CD1c-positive myeloid dendritic cell (primary cell): Measurements from ENCODE around the gene FGF19.
"Not testable (repeated sequence)": the region's sequence is repeated elsewhere in the genome, so short reads cannot be mapped to it uniquely, and the experiment has no call there.

ENCODE experiments used
- DNase-seq: peaks from one replicate; pipeline ENCODE4 v3.0.0-alpha.2; 2016; ENCODE audit errors: extremely low spot score

Gene FGF19

DNA sequence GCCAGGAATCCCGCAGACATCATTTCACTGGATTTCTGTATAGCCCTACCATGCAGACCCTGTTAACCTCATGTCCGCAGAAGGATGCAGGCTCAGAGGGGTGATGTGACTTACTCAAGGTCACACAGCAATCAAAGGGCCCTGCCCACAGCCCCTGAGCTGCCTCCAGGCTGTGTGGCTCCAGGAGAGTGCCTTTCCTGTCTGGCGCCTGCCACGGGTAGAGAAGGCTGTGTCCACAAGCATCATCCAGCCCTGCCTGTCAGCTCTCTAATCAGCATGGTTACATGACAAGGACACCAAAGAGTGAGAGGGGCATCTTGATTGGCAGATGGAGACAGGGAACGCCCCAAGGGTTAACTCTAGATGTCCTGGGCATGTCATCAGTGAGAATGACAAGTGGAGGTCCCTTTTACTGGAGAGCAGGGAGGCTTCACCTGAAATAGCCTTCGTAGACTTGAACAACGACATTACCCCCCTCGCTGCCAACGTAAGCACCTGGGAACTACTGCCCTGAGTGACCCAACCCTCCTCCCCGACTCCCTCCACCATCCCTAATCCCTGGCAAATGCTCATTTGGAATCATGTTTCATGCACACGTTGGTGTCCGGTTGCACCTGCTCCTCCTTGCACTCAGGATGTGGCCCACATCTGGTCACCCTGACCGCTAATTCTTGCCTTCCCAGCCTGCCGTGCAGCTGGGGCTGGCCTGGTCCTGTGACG lies 6.9 kb downstream of the FGF19 start:
- DNase-seq = no peak

DNA sequence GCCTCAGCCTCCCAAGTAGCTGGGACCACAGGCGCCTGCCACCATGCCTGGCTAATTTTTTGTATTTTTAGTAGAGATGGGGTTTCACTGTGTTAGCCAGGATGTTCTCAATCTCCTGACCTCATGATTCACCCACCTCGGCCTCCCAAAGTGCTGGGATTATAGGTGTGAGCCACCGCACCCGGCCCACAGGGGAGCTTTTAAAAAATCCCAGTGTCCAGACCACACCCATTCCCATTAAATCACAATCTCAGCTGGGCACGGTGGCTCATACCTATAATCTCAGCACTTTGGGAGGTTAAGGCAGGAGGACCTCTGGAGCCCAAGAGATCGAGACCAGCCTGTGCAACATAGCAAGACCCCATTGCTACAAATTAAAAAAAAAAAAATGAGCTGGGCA lies 7.8 kb downstream of the FGF19 start:
- not testable (repeated sequence) for DNase-seq

DNA sequence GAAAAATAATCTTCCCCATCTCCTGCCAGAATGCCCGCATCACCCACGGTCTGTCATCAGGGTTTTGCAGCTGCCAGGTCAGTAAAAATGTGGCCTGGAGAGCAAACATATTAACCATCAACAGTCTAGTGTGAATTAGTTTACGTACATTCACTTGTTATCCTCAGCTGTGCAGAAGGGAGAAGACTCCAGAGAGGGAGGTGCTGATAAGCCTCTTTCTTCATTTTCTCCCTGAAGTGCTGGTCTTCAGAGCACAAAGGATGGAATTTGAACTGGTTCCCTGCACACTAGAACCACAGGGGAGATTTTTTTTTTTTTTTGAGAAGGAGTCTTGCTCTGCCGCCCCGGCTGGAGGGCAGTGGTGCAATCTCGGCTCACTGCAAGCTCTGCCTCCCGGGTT lies 8.2 kb downstream of the FGF19 start:
- no peak for DNase-seq

DNA sequence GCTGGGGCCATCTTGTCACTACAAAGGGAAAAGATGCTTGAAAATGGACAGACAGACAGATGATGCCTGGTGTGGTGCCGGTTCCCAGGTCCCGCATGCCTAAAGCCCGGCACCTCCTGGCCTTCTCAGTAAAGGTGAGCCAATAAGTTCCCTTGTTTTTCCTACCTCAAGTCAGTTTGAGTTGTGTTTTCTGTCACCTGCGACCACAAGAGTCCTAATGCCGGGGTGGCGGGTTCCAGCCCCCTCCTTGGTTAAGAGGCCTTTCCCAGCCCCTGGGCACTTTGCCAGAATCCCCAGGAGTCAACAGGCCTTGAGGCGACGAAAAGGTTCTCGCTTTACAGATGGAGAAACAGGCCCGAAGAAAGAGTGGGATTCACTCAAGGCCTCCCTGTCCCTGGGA lies 9.0 kb downstream of the FGF19 start:
- DNase-seq = no peak

DNA sequence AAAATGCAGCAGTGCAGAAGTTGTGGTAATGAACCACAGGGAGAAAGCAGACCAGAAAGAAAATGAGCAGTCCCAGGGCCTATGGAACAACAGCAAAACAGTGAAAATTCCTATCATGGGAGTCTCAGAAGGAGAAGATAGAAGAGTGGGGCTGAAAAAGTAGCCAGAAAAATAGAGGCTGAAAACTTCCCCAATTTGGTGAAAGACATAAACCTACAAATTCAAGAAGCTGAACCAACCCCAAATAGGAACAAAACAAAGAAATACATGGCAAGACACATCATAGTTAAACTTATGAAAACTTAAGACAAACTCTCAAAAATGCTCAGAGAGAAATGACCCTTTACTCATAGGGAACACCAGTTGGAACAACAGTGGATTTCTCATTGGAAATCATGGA lies 11.4 kb downstream of the FGF19 start:
- no peak for DNase-seq

DNA sequence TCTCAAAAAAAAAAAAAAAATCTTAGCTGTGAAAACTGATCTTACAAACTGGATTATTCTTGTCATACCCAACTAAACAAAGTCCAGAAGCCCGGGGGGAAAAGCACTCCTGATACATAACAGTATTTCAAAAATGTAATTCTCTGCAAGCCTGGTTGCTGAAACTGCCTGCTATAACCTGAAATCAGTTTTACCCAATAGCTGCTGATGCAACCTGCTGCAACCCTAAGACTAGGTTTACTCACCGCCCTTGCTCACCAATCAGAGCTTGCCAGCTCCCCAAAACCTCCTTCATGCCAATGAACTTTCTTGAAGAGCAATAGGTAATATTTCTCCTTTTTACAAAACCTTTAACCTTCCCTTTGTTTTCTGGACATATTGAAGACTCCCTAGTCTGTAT lies 12.4 kb downstream of the FGF19 start:
- DNase-seq = no peak

DNA sequence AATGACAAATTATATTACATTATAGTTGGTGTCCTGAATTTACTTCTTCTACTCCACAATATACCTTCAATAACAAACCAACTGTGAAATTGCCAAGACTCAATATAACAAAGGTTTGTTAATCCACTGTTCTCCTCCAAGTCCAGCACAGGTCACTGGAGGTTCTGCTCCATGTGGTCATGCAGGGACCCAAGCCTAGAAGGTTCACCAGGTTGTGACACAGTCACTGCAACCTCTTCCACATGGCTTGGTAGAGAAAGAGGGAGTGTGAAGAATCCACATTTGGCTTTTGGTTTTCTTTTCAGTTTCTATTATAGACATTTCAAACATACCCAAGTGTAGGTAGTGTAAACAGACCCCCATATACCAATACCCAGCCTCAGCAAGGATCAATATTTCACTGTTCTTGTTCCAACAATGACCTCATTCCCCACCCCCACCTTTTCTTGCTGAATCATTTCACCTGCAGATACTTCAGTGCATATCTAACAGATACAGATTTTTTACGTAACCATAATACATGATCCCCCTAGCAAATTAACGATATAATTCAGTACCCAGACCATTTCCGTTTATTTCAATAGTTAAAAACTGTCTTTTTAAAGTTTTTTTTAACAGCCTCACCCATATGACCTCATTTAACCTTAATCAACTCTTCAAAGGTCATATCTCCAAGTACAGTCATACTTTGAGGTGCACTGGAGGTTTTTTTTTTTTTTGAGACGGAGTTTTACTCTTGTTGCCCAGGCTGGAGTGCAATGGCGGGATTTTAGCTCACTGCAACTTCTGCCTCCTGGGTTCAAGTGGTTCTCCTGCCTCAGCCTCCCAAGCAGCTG lies 14.1 kb downstream of the FGF19 start:
- DNase-seq = no peak

DNA sequence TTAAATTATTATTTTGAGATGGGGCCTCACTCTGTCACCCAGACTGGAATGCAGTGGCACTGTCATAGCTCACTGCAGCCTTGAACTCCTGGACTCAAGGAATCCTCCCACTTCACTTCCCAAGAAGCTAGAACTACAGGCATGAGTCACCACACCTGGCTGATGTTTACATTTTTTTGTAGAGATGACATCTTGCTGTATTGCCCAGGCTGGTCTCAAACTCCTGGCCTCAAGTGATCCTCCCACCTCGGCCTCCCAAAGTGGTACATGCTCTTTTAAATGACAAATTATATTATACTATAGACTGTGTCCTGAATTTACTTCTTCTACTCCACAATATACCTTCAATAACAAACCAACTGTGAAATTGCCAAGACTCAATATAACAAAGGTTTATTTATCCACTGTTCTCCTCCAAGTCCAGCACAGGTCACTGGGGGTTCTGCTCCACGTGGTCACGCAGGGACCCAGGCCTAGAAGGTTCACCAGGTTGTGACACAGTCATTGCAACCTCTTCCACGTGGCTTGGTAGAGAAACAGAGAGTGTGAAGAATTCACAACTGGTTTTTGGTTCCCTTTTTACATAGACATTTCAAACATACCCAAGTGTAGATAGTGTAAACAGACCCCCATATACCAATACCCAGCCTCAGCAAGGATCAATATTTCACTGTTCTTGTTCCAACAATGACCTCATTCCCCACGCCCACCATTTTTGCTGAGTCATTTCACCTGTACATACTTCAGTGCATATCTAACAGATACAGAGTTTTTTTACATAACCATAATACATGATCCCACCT lies 15.7 kb downstream of the FGF19 start:
- not testable (repeated sequence) for DNase-seq

DNA sequence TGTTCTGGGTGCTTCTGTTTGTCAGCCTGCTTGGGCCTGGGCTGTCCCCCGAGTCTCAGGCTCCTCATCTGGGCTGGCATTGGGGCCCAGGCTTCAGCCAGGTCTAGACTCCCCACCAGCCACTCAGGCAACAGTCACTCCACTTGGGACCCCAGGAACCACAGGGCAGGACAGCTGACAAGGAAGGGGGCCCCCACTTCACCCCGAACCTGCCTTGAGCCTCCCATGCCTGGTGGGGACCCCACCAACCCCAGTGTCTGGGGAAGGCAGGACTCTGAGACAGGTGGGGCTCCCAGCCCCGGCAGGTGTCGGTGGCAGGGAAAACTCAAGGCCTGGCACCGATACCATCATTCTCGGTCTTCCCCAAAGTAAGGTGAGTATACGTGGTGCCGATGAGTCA lies 17.0 kb downstream of the FGF19 start:
- DNase-seq = no peak

DNA sequence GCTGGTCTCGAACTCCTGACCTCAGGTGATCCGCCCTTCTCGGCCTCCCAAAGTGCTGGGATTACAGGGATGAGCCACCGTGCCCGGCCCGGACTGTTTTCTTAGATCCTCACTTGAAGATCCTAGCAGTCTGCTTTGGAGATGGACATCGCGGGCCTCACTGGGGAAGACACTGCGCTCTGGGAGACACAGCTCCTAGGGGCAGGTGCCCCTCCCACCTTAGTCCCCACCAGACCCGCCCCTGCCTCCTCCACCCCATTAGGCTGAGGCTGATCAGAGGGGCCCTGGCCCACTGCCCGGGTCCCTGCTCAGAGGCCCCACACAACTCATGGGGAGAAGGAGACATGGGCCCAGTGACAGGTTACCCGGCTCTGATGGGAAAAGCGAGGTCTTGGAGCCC lies 17.4 kb downstream of the FGF19 start:
- DNase-seq = no peak

DNA sequence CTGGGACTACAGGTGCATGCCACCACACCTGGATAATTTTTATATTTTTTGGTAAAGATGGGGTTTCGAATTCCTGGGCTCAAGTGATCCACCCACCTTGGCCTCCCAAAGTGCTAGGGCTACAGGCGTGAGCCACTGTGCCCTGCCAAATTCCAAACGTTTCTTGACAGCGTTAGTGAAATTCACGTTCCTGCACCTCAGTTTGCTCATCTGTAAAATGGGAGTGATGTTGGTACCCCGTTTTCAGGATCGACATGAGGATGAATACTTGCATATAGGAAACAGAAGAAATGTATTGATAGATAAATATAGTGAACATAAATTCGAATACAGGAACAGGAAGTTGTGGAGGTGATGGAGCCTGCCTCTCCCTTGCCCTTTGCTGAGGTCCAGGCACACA lies 18.5 kb downstream of the FGF19 start:
- no peak for DNase-seq

DNA sequence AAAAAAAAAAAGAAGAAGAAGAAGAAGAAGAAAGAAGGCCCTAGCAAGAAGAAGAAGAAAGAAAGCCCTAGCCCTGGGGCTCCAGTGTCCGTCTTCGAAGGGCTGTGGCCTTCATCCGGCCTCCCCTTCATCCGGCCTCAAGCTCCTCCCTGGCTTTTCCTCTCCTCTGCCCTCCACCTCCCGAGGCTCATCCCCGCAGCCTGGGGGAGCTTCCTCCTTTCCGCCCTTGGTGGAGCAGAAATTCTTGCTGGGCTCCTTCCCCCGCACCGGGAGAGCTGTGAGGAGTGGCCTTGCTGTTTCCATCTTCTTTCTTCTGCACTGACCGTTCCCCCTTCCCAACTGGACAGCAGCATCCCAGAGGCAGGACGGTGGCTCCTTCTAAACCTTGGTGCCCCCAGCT lies 19.2 kb downstream of the FGF19 start:
- DNase-seq = no peak

DNA sequence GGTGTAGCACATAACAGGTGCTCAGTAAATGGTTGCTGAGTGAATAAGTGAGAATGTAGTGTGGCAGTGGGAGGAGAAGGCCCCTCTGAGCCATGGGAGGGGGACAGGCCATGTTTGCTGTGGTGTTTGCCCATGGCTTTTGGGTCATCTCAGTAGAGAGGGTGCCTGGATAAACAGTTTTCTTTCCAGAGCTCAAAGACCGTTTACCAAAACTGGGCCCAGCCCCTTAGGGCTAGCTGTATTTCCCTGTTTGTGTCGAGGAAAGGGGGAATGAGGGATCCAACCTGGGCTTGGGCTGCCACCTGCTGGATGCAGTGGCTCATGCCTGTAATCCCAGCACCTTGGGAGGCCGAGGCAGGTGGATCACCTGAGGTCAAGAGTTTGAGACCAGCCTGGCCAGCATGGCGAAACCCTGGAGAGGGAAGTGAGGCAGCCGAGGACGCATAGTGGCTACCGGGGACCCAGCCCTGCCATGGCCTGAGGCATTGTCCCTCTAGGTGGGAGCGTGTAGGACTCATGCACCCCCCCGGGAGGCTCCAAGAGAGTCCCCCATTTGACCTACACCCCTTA lies 20.0 kb downstream of the FGF19 start:
- DNase-seq = no peak

DNA sequence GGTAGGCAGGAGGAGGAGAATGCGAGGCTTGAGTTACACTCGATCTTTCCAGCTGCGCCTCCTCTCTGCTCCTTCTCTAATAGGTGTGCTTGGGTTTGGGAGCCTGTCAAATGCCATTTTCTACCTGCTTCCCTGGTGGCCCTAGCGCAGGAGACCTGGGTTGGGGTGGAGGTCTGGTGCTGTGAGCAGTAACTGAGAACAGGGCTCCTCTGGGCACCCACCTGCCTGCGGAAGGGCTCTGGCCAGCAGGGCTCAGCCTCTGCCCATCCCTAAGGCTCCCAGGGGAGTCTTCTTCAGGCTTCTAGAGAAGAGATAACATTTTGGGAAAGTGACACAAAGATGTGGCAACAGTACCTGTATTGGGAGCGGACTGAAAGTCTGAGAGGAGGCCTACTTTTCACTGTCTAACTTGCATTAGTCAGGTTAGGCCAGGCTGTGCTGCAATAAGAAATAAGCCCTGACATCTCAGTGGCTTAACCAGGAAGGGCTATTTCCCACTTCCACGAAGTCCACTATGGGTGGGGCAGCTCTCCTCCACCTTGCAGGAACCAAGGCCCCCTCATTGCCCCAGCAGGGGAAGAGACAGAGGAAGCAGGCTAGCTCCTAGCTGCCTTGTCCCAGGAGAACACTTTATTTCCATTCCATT lies 21.0 kb downstream of the FGF19 start:
- DNase-seq = no peak

DNA sequence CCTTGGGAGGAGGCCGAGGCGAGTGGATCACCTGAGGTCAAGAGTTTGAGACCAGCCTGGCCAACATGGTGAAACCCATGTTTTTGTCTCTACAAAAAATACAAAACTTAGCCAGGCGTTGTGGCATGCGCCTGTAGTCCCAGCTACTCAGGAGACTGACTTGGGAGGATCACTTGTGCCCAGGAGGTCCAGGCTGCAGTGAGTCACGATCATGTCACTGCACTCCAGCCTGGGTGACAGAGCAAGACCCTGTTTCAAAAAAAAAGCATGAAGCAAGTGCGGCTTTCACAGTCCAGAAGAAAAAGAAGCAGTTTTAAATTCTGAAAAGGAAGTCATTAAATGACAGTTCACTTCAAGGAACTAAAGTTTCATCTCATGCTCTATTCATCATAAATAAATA lies 21.6 kb downstream of the FGF19 start:
- DNase-seq = no peak

DNA sequence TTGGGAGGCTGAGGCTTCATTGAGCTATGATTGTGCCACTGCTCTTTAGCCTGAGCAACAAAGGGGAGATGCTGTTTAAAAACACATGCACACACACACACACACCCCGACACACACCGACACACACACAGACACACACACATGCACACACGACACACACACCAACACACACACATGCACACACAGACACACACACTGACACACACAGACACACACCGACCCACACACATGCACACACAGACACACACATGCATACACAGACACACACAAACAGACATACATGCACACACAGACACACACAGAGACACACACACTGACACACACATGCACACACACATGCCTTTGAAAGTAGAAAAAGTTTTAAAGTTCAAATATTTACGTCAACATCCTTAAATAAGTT lies 23.1 kb downstream of the FGF19 start:
- no peak for DNase-seq

DNA sequence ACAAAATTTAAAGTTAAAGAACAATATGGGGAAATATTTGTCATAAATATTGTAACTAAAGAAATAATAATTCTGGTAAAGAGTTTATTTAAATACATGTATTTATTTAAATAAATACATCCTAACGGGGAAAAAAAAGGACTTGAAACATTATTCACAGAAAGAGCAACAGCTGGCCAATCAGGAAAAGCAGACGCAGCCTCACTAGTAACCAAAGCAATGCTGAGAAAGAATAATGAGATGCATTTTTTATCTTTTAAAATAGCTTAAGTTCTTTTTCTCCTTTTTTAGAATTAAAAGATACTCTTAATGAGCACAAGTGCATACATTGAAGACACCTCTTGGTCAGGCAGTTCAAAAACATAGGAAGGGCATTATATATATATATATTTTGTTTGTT lies 26.1 kb downstream of the FGF19 start:
- DNase-seq = no peak

DNA sequence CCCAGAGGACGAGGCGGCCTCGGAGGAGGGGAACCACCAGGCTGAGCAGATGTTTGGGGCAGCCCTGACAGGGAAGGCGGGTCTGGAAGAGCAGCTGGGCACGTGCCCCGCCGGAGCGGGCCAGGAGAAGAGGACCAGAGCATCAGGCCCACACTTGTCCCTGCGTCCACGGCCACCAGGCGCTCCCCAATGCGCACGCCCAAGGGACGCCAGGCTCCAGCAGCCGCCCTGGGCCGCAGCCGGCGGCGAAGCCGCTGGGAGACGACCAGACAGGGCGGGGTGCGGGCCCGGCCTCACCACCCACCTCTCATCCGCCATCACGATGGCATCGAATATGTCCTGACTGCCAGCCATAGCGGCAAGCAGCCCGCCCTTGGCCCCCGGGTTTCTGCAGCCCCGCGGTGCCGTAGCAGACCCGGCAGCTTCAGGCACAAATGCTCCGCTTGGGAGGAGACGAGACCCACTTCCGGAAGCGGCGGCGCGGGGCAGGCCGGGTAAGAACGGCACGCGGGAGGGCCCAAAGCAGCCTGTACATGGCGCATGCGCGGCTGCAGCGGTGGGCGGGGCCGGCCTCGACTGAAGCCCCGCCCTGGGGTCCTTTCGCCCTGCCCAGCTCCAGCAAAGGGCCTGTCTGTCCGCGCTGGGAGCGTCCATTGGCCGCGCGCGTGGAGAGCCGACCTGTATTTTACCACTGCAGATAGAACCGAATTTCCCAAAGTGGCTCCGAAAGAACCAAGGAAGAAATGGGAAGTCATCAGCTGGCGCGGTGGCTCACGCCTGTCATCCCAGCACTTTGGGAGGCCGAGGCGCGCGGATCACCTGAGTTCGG lies 28.7 kb downstream of the FGF19 start, which contains the start of gene LTO1:
TSS of gene LTO1 (minus strand) at position 468 of the 829 bp plus-strand sequence. CDS start at position 354, 114 bp downstream.
- peak; percentile 96 for DNase-seq

DNA sequence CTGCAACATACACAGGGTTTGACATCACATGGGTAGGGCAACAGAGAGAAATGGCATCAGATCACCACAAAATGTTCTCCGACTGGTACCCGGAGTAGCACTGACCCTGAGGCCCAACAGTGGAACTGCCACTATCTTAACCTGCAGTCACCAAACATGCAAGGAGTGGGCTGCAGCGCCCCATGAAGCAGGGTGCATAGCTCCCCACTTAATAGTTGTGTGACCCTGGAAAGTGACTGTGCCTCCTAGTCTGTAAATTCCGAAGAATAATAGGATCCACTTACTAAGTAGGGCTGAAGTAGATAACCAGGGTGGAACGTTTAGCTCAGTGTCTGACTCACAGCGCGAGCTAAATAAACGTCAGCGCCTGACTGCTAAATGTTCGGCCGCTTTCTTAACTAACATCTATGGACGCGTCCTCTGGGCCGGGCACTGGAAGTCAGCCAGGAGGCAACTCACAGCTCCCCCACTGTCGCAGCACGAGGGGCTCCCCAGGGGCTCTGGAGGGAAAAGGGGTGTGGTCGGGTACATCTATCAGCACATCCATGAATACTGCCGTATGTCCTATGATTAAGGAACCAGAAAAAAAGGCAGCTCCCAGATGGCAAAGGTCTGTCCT lies 29.4 kb downstream of the FGF19 start:
- peak; percentile 19 for DNase-seq
